Medulla oblongata (tissue), 1 donor: ENCODE measurements around the gene CGNL1.

Experiments used
- DNase-seq: peaks from one replicate; pipeline ENCODE4 v3.0.0-alpha.2; 2015; ENCODE audit errors: extremely low spot score

Gene CGNL1

GRCh38 chr15:57568299-57568698 lies 192.0 kb downstream of the CGNL1 start:
- DNase-seq = no peak

- DNase-seq = no peak
These were observed 194.0 kb downstream of the CGNL1 start for GRCh38 chr15:57570340-57570739.

- no peak for DNase-seq
These were observed 194.7 kb downstream of the CGNL1 start for GRCh38 chr15:57570994-57571393.

GRCh38 chr15:57571725-57572124 lies 195.4 kb downstream of the CGNL1 start:
- DNase-seq = no peak

GRCh38 chr15:57572468-57572867 lies 196.2 kb downstream of the CGNL1 start:
- DNase-seq = no peak

- no peak for DNase-seq
These were observed 196.8 kb downstream of the CGNL1 start for GRCh38 chr15:57573151-57573550.

- no peak for DNase-seq
These were observed 199.1 kb downstream of the CGNL1 start for GRCh38 chr15:57575363-57575762.

- no peak for DNase-seq
These were observed 202.1 kb downstream of the CGNL1 start for GRCh38 chr15:57578288-57578900.

GRCh38 chr15:57580428-57580827 lies 204.1 kb downstream of the CGNL1 start:
- DNase-seq = no peak

GRCh38 chr15:57580866-57581265 lies 204.6 kb downstream of the CGNL1 start:
- DNase-seq = no peak

- no peak for DNase-seq
These were observed 205.8 kb downstream of the CGNL1 start for GRCh38 chr15:57582090-57582489.

GRCh38 chr15:57583282-57583681 lies 207.0 kb downstream of the CGNL1 start:
- no peak for DNase-seq

- DNase-seq = no peak
These were observed 207.4 kb downstream of the CGNL1 start for GRCh38 chr15:57583720-57584119.

- DNase-seq = no peak
These were observed 210.5 kb downstream of the CGNL1 start for GRCh38 chr15:57586661-57587424.

- DNase-seq = peak; percentile 49
These were observed 213.0 kb downstream of the CGNL1 start for GRCh38 chr15:57589281-57589680.

- peak; percentile 10 for DNase-seq
These were observed 213.4 kb downstream of the CGNL1 start for GRCh38 chr15:57589754-57590153.

GRCh38 chr15:57591237-57591821 lies 215.0 kb downstream of the CGNL1 start:
- DNase-seq = no peak

- no peak for DNase-seq
These were observed 215.6 kb downstream of the CGNL1 start, which contains the start of gene MYZAP for GRCh38 chr15:57591822-57592367. TSS of gene MYZAP (plus strand) at chr15:57591904. CDS start at chr15:57592035, 131 bp downstream.

- no peak for DNase-seq
These were observed 216.1 kb downstream of the CGNL1 start for GRCh38 chr15:57592426-57592825.

- no peak for DNase-seq
These were observed 216.6 kb downstream of the CGNL1 start for GRCh38 chr15:57592836-57593420.

- no peak for DNase-seq
These were observed 218.2 kb downstream of the CGNL1 start for GRCh38 chr15:57594479-57594878.
